Testis (tissue), 2 donors: Measurements from ENCODE around the gene C9orf50.

Experiments
- POLR2A ChIP-seq: fragments of 450-650 bp; IDR thresholded peaks from one replicate; pipeline ENCODE4 v1.6.1; 2017; ENCODE audit warnings: antibody characterized with exemption, mild to moderate bottlenecking, moderate library complexity
- TF ChIP-seq, protein P1 (sequence below), 3 experiments: fragments of 450-650 bp in 2 of 3; fragments of 200-600 bp in 1 of 3; sonication (generic) in 1 of 3; IDR thresholded peaks; one replicate each; pipeline ENCODE4 v1.5.1; 2016 to 2019; ENCODE audit warnings: antibody characterized with exemption in 3 of 3, mild to moderate bottlenecking in 2 of 3, moderate library complexity in 1 of 3

DNA sequence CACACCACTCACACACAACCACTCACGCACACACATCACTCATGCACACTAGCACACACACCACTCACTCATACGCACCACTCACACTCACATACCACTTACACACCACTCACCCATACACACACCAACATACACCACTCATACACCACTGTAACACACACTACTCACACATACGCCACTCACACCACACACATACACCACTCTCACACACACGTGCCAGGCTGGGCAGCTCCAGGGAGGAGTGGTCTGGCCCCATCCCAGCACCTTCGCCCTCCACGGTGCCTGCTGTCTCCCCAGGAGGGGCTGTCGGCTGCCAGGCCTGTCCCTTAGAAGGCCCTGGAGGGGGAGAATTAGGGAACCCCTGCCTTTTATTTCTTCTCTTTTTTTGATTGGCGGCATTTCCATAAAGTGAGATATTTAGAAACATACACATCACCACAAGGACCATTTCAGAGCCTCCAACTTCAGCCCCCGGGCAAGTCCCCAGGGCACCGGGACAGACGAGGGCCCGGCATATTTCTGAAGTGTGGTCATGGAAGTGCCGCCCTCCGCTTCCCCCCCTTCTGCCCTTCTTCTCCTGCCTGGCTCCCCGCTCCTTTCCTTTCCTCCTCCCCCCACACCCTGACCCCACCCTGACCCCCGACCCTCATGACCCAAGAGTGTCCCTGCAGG is 27.3 kb upstream of the C9orf50 start:
- TF ChIP-seq, protein P1, sequence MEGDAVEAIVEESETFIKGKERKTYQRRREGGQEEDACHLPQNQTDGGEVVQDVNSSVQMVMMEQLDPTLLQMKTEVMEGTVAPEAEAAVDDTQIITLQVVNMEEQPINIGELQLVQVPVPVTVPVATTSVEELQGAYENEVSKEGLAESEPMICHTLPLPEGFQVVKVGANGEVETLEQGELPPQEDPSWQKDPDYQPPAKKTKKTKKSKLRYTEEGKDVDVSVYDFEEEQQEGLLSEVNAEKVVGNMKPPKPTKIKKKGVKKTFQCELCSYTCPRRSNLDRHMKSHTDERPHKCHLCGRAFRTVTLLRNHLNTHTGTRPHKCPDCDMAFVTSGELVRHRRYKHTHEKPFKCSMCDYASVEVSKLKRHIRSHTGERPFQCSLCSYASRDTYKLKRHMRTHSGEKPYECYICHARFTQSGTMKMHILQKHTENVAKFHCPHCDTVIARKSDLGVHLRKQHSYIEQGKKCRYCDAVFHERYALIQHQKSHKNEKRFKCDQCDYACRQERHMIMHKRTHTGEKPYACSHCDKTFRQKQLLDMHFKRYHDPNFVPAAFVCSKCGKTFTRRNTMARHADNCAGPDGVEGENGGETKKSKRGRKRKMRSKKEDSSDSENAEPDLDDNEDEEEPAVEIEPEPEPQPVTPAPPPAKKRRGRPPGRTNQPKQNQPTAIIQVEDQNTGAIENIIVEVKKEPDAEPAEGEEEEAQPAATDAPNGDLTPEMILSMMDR (IDR thresholded peaks at IDR 0.05), result no peak
- TF ChIP-seq POLR2A, result no peak
